ENCODE measurements around the gene MMP10.
"Not testable (repeated sequence)": the region's sequence is repeated elsewhere in the genome, so short reads cannot be mapped to it uniquely, and the experiment has no call there.

Gene MMP10

DNA sequence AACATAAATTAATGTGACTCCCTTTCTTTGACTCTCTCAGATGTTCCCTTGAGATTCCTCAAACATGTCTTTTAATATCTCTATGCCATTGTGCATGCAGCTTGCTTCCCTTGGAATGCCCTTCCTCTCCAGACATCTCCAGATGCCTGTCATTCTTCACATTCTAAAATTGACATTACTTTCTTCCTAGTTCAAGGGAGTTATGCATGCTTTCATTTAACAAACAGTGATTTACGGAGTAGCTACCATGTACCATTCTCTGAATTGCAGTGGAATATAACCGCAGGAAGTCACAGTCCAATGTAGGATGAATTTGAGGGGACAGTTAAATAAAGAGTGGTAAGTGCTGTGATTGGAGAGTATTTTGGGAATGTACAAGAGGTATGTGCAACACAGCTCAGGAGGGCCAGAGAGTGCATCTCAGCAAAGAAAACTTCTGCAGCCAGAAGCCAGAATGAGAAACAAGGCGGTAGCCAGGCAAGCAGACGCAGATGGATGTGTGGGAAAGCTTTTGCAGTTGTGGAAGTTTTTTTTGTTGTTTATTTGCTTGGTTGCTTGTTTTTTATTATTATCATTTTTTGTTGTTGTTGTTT, 18.7 kb downstream of the MMP10 start:
- TF ChIP-seq, protein P1, sequence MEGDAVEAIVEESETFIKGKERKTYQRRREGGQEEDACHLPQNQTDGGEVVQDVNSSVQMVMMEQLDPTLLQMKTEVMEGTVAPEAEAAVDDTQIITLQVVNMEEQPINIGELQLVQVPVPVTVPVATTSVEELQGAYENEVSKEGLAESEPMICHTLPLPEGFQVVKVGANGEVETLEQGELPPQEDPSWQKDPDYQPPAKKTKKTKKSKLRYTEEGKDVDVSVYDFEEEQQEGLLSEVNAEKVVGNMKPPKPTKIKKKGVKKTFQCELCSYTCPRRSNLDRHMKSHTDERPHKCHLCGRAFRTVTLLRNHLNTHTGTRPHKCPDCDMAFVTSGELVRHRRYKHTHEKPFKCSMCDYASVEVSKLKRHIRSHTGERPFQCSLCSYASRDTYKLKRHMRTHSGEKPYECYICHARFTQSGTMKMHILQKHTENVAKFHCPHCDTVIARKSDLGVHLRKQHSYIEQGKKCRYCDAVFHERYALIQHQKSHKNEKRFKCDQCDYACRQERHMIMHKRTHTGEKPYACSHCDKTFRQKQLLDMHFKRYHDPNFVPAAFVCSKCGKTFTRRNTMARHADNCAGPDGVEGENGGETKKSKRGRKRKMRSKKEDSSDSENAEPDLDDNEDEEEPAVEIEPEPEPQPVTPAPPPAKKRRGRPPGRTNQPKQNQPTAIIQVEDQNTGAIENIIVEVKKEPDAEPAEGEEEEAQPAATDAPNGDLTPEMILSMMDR (IDR thresholded peaks at IDR 0.05; ENCODE audit: control extremely low read depth, extremely low read depth, low read depth, missing control alignments) = no peak
- ChIA-PET CTCF (interaction anchor here (1.3 to 1.4 kb wide), 2 partner anchors 35 to 275 kb away, joined by 3 read pairs; no protein-coding TSS in a partner anchor), POLR2A (interaction anchor here (0.7 kb wide), 1 partner anchor 186 kb away, joined by 3 read pairs; no protein-coding TSS in a partner anchor)
- DNase-seq (ENCODE audit: extremely low spot score) = no peak

DNA sequence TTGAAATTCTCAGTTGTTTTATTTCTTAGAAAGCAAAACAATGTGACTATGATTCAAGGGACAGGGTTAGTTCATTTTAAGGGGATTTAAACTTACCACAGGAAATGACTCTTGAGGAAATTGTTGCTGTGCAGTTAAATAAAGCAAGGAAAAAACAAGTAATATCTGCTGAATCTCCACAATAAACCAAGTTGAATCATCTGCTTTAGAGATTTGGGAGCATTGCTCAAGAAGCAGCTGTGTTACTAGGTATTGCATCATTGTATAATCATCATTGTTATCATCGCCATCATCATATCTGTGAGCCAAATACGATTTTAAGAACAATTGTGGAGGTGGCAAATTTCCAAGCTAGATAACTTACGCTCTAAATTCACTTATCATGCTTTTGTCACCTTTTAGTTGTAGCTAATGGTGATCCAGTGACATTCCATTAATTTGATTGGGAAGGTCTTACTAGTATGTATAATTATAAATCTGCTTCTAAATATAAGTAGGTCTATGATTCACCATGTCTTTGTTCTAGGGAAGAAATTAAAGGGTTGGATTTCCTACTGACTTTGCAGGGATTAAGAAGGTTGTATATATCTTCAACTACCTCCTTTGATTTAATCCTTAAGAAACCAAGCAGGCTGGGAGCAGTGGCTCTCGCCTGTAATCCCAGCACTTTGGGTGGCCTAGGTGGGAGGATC, 19.9 kb downstream of the MMP10 start:
- DNase-seq (ENCODE audit: extremely low spot score) = no peak

DNA sequence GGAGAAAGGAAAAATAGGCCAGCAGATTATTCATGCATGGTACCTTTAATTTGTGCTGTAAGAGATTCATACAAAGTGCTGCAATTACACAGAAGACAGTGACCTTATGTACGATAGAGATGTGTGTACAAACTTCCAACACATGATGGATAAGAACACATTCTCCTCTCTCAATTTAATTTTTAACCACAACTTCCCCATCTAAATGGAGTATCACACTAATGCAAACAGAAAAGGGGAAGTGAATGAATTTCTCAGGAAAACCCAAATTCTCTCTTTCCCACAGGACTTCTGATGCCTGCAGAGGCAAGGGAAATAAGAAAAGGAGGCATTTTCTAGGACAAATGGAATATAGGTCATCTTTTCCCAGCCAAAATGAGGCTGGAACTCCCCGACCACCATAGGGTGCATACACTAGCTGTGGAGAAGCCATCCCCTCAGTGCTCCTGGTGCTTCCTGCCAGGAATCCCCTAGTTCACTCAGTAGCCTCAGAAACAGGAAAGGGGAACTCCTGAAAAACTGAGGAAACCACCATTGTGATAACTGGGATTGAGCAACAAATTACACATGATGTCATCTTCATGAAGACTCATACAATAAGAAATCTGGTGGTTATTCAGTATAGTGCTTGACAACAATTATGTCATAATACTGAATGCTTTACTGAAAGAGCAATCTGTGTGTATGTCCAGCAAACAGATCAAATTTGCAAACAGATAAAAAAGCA, 22.4 kb downstream of the MMP10 start:
- ChIA-PET CTCF (interaction anchor here (0.7 kb wide), 1 partner anchor 89 kb away, joined by 3 read pairs; no protein-coding TSS in a partner anchor), POLR2A (no interaction called here)
- TF ChIP-seq, protein P1 (IDR thresholded peaks at IDR 0.05; ENCODE audit: control extremely low read depth, extremely low read depth, low read depth, missing control alignments) = no peak
- DNase-seq (ENCODE audit: extremely low spot score) = no peak

More for the DNA sequence above, 19.9 kb downstream of the MMP10 start:
- TF ChIP-seq, protein P1 (IDR thresholded peaks at IDR 0.05; ENCODE audit: control extremely low read depth, extremely low read depth, low read depth, missing control alignments) = no peak
- ChIA-PET CTCF (no interaction called here), POLR2A (no interaction called here)

DNA sequence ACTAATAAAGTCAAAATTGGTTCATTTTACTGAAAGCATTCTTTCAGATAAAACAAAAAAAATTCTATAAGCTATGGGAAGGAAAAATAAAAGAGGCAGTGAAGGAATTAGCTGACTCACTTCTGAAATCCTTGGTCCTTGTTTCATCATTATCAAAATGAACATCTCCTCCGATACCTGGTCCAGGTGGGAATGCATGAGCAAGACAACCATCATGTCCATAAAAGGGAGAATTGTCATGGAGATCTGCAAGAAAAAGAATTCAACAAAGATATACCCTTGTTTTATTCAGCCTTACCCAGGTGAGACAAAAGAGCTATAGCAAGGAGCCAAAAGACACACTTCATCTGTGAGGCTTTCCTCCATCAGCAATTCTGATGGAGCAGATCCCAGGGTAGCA, 27.2 kb downstream of the MMP10 start:
- CTCF ChIA-PET = interaction anchor here (1.1 to 1.4 kb wide), 2 partner anchors 14 to 30 kb away, joined by 3 to 5 read pairs; no protein-coding TSS in a partner anchor

GRCh38 chr11:102751673-102752072, 28.8 kb downstream of the MMP10 start:
- no peak for DNase-seq (ENCODE audit: extremely low spot score)
- POLR2A ChIA-PET = no interaction called here
- CTCF ChIA-PET = no interaction called here
- TF ChIP-seq, protein P1 (IDR thresholded peaks at IDR 0.05; ENCODE audit: control extremely low read depth, extremely low read depth, low read depth, missing control alignments) = no peak

More for the DNA sequence above, 27.2 kb downstream of the MMP10 start:
- POLR2A ChIA-PET = no interaction called here
- DNase-seq (ENCODE audit: extremely low spot score) = no peak
- TF ChIP-seq, protein P1 (IDR thresholded peaks at IDR 0.05; ENCODE audit: control extremely low read depth, extremely low read depth, low read depth, missing control alignments) = no peak

DNA sequence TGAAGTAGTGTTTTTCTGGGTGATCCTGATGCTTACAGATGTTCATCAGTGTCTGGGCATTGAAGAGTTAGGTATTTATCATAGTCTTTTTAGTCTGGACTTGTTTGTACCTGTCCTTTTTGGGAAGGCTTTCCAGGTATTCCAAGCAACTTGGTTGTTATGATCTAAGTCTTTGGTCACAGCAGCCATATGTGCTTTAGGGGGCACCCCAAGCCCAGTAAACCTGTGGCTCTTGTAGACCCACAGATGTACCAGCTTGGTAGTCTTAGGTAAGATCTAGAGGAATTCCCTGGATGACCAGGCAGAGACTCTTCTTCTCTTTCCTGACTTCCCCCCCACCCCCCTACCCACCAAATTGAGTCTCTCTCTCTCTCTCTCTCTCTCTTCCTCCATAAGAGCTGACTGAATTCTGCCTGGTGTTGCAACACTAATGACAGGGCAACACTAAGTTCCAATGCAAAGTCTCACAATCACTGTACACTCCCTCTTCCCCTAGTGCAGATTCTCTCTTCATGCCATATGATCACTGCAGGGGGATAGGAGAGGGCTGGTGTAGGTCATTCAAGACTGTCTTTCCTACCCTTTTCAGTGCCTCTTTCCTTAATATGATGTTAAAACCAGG, 31.2 kb downstream of the MMP10 start:
- TF ChIP-seq, protein P1 (IDR thresholded peaks at IDR 0.05; ENCODE audit: control extremely low read depth, extremely low read depth, low read depth, missing control alignments) = no peak
- ChIA-PET POLR2A (no interaction called here), CTCF (interaction anchor here (1.3 kb wide), 1 partner anchor 16 kb away, joined by 4 read pairs; no protein-coding TSS in a partner anchor)
- no peak for DNase-seq (ENCODE audit: extremely low spot score)

GRCh38 chr11:102746746-102747578, 33.5 kb downstream of the MMP10 start:
- DNase-seq (ENCODE audit: extremely low spot score); CTCF ChIA-PET; POLR2A ChIA-PET: not testable (repeated sequence)
